Muscle layer of duodenum (tissue), 2 donors: ENCODE data around the gene ZNF367.

Source experiments
- H3K27ac ChIP-seq: one replicate; pipeline ENCODE4 v1.7.0; 2013; ENCODE audit warnings: mild to moderate bottlenecking, low read length
- H3K27me3 ChIP-seq: one replicate; pipeline ENCODE4 v1.7.0; 2013; ENCODE audit warnings: low read depth, mild to moderate bottlenecking, control low read depth, low read length
- H3K36me3 ChIP-seq, 2 donors: one replicate each; pipeline ENCODE4 v1.7.0; 2013; ENCODE audit warnings: low read length in 2 of 2, control low read depth in 1 of 2, mild to moderate bottlenecking in 1 of 2; ENCODE audit not compliant: insufficient read depth in 2 of 2, control insufficient read depth in 1 of 2
- H3K4me1 ChIP-seq, 2 donors: one replicate each; pipeline ENCODE4 v1.7.0; 2013; ENCODE audit warnings: low read length in 2 of 2, mild to moderate bottlenecking in 2 of 2, control low read depth in 1 of 2, moderate library complexity in 1 of 2; ENCODE audit not compliant: insufficient read depth in 2 of 2, control insufficient read depth in 1 of 2
- H3K4me3 ChIP-seq, 2 donors: one replicate each; pipeline ENCODE4 v1.7.0; 2013; ENCODE audit warnings: low read length in 2 of 2, low read depth in 1 of 2, mild to moderate bottlenecking in 1 of 2
- H3K9me3 ChIP-seq, 2 donors: one replicate each; pipeline ENCODE4 v1.7.0; 2013; ENCODE audit warnings: low read length in 2 of 2, control low read depth in 1 of 2, mild to moderate bottlenecking in 1 of 2; ENCODE audit not compliant: control insufficient read depth in 1 of 2
- donor health status: healthy.

The ZNF367 gene

DNA sequence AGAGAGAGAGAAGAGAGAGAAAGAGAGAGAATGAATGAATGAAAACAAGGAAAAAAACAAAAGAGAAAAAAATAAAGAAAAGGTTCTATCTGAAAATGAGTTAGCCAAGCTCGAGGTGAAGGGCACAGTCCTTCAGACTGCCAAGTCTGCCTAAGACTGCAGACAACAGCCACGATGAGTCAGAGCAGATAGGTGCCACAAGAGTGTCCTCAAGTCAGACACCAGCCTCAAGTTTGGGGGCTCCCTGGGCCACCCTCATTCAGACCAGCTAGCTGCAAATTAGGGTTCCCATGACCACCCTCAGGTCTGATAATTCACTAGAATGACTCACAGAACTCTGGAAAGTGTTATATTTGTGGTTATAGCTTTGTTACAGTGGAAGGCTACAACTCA, 17.9 kb upstream of the ZNF367 start:
- Histone ChIP-seq H3K27ac (no peak overlapping the region), H3K9me3 (peaks cover 0 to 5% of the 10 kb centered on the region in 2 donors), H3K4me1 (no peaks in the 10 kb centered on the region), H3K27me3 (no peaks in the 10 kb centered on the region), H3K4me3 (no peak overlapping the region), H3K36me3 (no peaks in the 10 kb centered on the region)

DNA sequence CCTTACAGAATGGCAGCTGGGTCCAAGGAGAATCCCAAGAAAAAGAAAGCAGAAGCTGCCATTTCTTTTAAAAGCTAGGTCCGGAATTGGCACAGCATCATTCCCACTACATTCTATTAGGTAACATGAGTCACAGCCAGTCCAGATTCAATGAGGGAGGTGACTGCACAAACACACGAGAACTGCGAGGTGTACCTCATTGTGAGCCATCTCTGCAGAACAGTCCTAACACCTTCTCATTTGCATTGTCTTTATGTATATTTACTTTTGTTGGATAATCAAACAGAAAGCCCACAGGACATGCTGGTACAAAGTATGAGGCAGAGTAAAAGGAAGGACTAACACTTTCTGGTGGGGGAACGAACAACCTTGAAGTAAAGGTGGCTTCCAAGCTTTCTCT, 17.2 kb upstream of the ZNF367 start:
- Histone ChIP-seq H3K27me3 (no peaks in the 10 kb centered on the region), H3K4me1 (no peaks in the 10 kb centered on the region), H3K4me3 (no peak overlapping the region), H3K9me3 (peaks cover 0 to 5% of the 10 kb centered on the region in 2 donors), H3K27ac (no peak overlapping the region), H3K36me3 (no peaks in the 10 kb centered on the region)

DNA sequence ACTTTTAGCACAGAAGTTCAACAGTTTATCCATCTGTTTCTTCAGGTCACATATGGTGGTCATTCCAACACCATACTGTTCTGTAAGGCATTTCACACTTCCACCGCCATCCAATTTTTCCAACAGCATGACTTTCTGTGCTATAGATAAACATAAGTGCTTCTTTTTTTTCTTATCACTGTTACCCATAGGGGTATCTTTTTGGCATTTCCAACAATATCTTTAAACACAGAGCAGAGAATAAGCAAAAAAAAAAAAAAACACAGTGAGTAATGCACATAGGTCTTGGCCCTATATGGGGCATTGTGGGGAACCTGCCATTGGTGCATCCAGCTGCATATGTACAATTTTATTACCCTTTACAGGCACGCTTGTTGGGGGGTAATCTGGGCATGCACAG, 12.2 kb upstream of the ZNF367 start:
- H3K4me3 ChIP-seq, result no peak overlapping the region
- no peaks in the 10 kb centered on the region for H3K27me3 ChIP-seq
- H3K4me1 ChIP-seq, result no peaks in the 10 kb centered on the region
- H3K27ac ChIP-seq, result no peak overlapping the region
- no peaks in the 10 kb centered on the region for H3K36me3 ChIP-seq
- peaks cover 0 to 5% of the 10 kb centered on the region in 2 donors for H3K9me3 ChIP-seq

DNA sequence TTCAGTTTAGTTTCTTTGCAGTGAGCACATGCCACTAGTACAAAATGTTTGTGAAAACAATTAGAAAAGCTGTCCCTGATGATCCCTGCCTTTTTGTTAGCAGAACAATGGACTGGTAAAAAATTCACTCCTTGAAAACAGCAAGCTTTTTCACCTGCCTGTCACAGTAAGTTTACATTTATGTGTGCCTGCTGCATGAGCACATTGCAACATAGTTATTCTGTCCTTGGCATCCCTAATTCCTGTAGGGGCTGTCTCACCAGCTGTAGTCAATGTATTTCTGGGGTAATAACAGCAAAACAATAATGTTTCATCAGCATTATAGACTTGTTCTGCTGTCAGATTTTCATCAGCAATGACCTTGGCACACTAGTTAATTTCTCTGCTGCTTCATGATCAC, 11.6 kb upstream of the ZNF367 start:
- H3K9me3 ChIP-seq, result peaks cover 0 to 1% of the 10 kb centered on the region in 2 donors
- no peaks in the 10 kb centered on the region for H3K27me3 ChIP-seq
- no peaks in the 10 kb centered on the region for H3K4me1 ChIP-seq
- H3K36me3 ChIP-seq, result no peaks in the 10 kb centered on the region
- H3K27ac ChIP-seq, result no peak overlapping the region
- H3K4me3 ChIP-seq, result no peak overlapping the region

DNA sequence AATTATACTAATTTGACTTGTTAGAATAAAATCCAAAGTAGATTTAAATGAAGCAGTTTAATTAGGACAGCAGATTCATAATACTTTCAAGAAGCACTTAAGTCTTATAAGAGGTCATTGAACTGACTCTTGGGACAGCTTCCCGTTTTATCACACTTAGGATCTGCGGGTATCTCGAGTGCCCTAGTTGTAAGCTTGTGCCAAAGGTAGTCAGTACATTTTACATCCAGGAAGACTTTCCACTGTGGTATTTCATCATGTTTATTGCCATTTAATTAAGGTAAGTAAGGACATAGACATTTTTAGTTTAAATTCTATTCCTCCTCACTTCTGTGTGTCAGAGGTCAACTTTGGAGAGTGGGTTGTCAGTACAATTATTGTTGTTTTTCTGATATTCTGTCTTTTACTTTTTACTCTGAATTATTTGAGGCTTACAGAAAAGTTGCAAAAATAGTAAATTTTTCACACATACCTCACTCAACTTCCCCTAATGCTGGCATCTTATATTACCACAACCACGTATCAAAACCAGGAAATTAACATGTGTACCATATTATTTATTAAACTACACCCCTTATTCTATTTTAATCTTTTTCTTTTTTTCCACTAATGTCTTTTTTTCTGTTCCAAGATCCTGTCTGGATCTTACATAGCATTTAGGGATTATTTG, 7.5 kb upstream of the ZNF367 start:
- Histone ChIP-seq H3K36me3 (no peaks in the 10 kb centered on the region), H3K9me3 (no peaks in the 10 kb centered on the region), H3K4me3 (no peak overlapping the region), H3K4me1 (peaks cover 0 to 4% of the 10 kb centered on the region in 2 donors), H3K27me3 (no peaks in the 10 kb centered on the region), H3K27ac (no peak overlapping the region)

DNA sequence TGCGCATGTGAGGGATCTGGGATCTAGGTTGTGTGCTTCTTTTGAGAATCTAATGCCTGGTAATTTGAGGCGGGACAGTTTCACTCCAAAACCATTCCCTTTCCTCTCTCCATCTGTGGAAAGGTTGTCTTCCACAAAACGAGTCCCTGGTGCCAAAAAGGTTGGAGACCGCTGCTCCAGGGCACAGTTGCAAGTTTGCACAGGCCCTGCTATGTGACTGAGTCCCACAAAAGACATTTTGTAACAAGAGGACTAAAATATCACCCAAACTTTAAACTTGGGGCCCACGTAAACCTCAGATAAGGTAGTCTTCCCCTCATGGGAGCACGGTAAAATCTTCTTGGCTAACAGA, 5.8 kb upstream of the ZNF367 start:
- Histone ChIP-seq H3K4me1 (peaks cover 5 to 18% of the 10 kb centered on the region in 2 donors), H3K9me3 (no peaks in the 10 kb centered on the region), H3K4me3 (no peak overlapping the region), H3K27me3 (no peaks in the 10 kb centered on the region), H3K36me3 (no peaks in the 10 kb centered on the region), H3K27ac (no peak overlapping the region)

DNA sequence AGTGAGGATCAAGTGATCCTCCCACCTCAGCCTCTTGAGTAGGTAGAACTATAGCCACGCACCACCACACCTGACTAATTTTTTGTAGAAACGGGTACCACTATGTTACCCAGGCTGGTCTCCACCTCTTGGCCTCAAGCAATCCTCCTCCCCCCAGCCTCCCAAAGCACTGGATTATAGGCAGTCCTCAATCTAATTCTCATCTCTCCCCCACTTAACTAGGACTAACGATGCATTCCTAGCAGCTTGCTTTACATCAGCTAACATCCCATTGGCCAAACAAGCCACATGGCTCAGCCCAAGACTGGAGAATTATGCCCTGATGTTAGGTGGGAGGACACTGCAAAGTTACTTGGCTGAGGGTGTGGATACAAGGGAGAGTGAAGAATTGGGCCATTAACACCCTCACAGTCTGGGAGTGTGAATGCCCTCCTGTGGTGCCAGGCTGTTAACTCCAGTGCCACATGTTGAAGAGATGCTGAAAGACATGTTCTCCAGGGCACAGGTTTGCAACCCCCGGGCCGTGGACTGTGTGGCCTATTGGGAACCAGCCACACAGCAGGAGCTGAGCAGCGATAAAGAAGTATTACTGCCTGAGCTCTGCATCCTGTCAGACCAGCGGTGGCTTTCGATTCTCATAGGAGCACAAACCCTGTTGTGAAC, 5.3 kb upstream of the ZNF367 start:
- Histone ChIP-seq H3K4me1 (peaks cover 5 to 18% of the 10 kb centered on the region in 2 donors), H3K4me3 (no peak overlapping the region), H3K27me3 (no peaks in the 10 kb centered on the region), H3K36me3 (no peaks in the 10 kb centered on the region), H3K9me3 (no peaks in the 10 kb centered on the region), H3K27ac (no peak overlapping the region)

DNA sequence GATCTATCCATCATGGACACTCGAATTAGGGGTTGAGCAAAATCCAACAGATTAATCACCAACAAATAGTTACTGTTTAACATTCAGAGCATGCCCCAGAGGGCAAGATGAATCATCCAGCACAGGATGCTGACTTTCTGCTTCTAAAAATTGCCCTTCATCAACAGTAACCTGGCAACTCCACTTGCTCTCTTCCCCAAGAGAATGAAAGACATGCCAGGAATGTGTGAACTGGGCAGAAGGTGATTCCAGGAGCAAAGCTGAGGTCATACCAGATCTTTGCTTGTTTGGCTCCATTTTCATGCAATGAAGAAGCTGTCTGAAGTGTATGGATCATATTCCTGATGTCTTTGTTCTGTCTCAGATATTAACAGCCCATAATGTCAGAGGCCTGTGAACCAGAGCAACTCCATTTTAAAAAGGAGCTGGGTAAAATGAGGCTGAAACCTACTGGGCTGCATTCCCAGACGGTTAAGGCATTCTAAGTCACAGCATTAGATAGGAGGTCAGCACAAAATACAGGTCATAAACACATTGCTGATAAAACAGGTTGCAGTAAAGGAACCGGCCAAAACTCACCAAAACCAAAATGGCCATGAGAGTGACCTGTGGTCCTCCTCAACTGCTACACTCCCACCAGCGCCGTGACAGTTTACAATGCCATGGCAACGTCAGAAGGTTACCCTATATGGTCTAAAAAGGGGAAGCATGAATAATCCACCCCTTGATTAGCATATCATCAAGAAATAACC, 2.5 kb upstream of the ZNF367 start:
- Histone ChIP-seq H3K4me3 (no peak overlapping the region), H3K27me3 (no peaks in the 10 kb centered on the region)

DNA sequence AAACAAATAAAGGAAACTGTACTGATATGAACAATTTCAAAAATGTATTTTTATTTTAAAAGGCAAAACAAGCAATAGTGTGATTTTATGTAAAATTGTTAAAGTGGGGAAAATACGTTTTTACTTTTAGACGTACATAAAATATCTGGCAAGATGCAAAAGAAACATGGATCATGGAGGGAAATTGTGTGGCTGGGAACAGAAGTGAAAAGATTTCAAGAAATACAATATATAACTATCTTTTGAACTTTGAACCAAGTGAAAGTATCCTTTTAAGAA, 1.5 kb upstream of the ZNF367 start:
- Histone ChIP-seq H3K27ac (peak overlapping the region; percentile 78), H3K4me1 (peaks cover 5 to 26% of the 10 kb centered on the region in 2 donors), H3K9me3 (no peaks in the 10 kb centered on the region), H3K27me3 (no peaks in the 10 kb centered on the region), H3K4me3 (peak overlapping the region; percentile 70 to 97), H3K36me3 (no peaks in the 10 kb centered on the region)

More for the DNA sequence above, 2.5 kb upstream of the ZNF367 start:
- peak overlapping the region; percentile 78 for H3K27ac ChIP-seq
- H3K4me1 ChIP-seq, result peaks cover 5 to 26% of the 10 kb centered on the region in 2 donors
- no peaks in the 10 kb centered on the region for H3K9me3 ChIP-seq
- no peaks in the 10 kb centered on the region for H3K36me3 ChIP-seq

DNA sequence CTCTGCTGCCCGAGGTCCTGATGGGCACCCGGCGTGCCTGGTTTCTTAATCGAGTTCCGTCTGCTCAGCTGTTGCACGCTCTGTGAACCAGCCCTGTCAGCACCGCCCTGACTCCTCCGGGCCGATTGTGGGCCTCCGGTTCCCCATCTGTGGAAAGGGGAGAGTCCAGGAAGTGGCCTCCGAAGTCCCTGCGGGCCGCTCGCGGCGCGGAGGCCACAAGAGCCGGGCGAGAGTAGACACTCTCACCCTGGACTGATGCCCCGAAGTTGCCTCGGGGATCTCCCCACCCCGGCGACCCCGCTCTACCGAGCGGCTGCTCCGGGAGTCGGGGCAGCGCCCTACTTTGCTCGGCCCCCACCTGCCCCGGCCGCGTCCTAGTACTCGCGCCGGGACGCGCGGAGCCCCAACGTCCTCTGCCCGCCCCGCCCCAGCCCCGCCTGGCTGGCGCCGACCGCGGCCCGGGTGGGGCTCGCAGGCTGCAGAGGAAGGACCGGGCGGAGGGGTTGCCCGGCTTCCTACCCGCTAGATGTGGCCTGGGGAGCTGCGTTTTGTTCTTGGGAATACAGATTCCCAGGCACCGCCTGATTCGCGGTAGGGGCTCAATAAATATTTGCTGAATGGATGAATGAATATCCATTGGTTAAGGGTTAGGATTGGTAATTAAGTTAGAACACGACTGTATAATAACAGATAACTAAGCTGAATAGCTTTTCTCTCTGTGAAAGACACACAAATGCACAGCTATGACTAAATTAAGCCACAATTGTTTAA, 935 bp upstream of the ZNF367 start:
- Histone ChIP-seq H3K4me1 (peaks cover 6 to 26% of the 10 kb centered on the region in 2 donors), H3K27ac (peak overlapping the region; percentile 78), H3K27me3 (no peaks in the 10 kb centered on the region), H3K9me3 (no peaks in the 10 kb centered on the region), H3K36me3 (no peaks in the 10 kb centered on the region), H3K4me3 (peak overlapping the region; percentile 70 to 97)

DNA sequence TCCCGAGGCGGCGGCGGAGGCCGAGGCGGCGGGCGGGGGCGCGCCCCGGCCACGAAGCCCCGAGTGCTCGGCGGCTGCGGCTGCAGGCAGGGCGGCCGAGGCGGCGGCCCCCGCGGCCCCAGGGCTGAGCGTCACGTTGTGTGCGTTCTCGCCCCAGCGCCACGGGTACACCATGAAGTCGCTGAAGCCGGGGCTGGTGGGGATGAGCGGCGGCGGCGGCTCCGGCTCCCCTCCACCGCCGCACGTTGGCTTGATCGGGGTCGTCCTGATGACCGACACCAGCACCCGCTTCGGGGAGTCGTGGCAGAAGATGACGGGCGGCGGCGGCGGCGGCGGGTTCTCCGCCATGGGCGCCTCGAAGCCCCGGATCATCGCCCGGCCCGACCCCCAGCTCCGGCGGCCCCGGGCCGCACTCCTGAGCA, 498 bp downstream of the ZNF367 start:
- Histone ChIP-seq H3K27ac (no peak overlapping the region), H3K36me3 (no peaks in the 10 kb centered on the region), H3K27me3 (no peaks in the 10 kb centered on the region), H3K4me1 (peaks cover 8 to 26% of the 10 kb centered on the region in 2 donors), H3K4me3 (peak overlapping the region; percentile 68 to 97), H3K9me3 (no peaks in the 10 kb centered on the region)
